CD4-positive, CD25-positive, alpha-beta regulatory T cell (primary cell): ENCODE results near the gene SELENOI. TPM values are rescaled to one million over a fixed set of nuclear protein-coding genes. Genes with fewer than 3 reads are reported as not detected.
A peak's percentile ranks its signal among the peaks of the same experiment; 100 is the strongest.
"Not testable (repeated sequence)": the region's sequence is repeated elsewhere in the genome, so short reads cannot be mapped to it uniquely, and the experiment has no call there.

Experiments
- ATAC-seq, 2 donors: fragments of 150-1000 bp; cut with Tn5 transposase; one replicate each; pipeline ENCODE4 v1.10.0; 2021; ENCODE audit warnings: low read depth in 2 of 2, moderate number of reproducible peaks in 2 of 2, moderate library complexity in 1 of 2
- DNase-seq, 3 donors: peaks; one replicate each; pipeline versions ENCODE4 v3.0.0 to v3.0.0-alpha.2; 2012 to 2022; ENCODE audit warnings: mixed read lengths in 1 of 3
- H3K27ac ChIP-seq: one replicate; pipeline ENCODE4 v1.7.0; 2013; ENCODE audit warnings: mild to moderate bottlenecking, low read length; ENCODE audit not compliant: insufficient read depth, poor library complexity, severe bottlenecking
- H3K27me3 ChIP-seq: one replicate; pipeline ENCODE4 v1.7.0; 2013; ENCODE audit warnings: low read length; ENCODE audit not compliant: control insufficient read depth, insufficient read depth
- H3K36me3 ChIP-seq: one replicate; pipeline ENCODE4 v1.7.0; 2013; ENCODE audit warnings: mild to moderate bottlenecking, low read length, moderate library complexity; ENCODE audit not compliant: control insufficient read depth, insufficient read depth
- H3K4me1 ChIP-seq: 2 replicates; pipeline ENCODE4 v1.7.0; 2013; ENCODE audit warnings: mild to moderate bottlenecking, low read length; ENCODE audit not compliant: insufficient read depth, control insufficient read depth, poor library complexity, severe bottlenecking
- H3K4me3 ChIP-seq: one replicate; pipeline ENCODE4 v1.7.0; 2013; ENCODE audit warnings: low read depth, mild to moderate bottlenecking, low read length, moderate library complexity
- H3K9me3 ChIP-seq, 2 experiments: 1 replicate in 1 of 2; 2 replicates in 1 of 2; pipeline ENCODE4 v1.7.0; 2013; ENCODE audit warnings: low read length in 2 of 2, mild to moderate bottlenecking in 1 of 2, moderate library complexity in 1 of 2; ENCODE audit not compliant: control insufficient read depth in 2 of 2
- H3K27ac Mint-ChIP-seq, 3 donors: one replicate each; pipeline ENCODE4 v1.8.0; 2020 to 2022; ENCODE audit warnings: mild to moderate bottlenecking in 3 of 3, mixed read lengths in 3 of 3, moderate library complexity in 2 of 3
- H3K27me3 Mint-ChIP-seq: one replicate; pipeline ENCODE4 v1.8.0; 2022; ENCODE audit warnings: mild to moderate bottlenecking, mixed read lengths
- H3K36me3 Mint-ChIP-seq: one replicate; pipeline ENCODE4 v1.8.0; 2020; ENCODE audit warnings: mixed read lengths
- H3K4me1 Mint-ChIP-seq, 4 donors: one replicate each; pipeline ENCODE4 v1.8.0; 2020 to 2022; ENCODE audit warnings: mixed read lengths in 4 of 4, mild to moderate bottlenecking in 1 of 4
- H3K4me3 Mint-ChIP-seq, 4 donors: one replicate each; pipeline ENCODE4 v1.8.0; 2020 to 2022; ENCODE audit warnings: mild to moderate bottlenecking in 4 of 4, mixed read lengths in 4 of 4, moderate library complexity in 3 of 4
- H3K9me3 Mint-ChIP-seq, 7 donors: one replicate each; pipeline ENCODE4 v1.8.0; 2020 to 2022; ENCODE audit warnings: mixed read lengths in 7 of 7, mild to moderate bottlenecking in 3 of 7, moderate library complexity in 2 of 7
- polyA plus RNA-seq, 4 donors: library from polyadenylated mRNA; unstranded; fragments of 300-500 nt; fragmentation: Illumina TruSeq; gene quantifications; one replicate each; pipeline ENCODE4 v1.2.3, GENCODE V29; 2021
- total RNA-seq: library from RNA; stranded (reverse); gene quantifications from one replicate; pipeline ENCODE4 v1.2.3, GENCODE V29; 2022

Gene SELENOI
- total and polyA plus RNA-seq, 5 donors from 2014 or later, result 6.0 to 42.8 (median 6.4) TPM

DNA sequence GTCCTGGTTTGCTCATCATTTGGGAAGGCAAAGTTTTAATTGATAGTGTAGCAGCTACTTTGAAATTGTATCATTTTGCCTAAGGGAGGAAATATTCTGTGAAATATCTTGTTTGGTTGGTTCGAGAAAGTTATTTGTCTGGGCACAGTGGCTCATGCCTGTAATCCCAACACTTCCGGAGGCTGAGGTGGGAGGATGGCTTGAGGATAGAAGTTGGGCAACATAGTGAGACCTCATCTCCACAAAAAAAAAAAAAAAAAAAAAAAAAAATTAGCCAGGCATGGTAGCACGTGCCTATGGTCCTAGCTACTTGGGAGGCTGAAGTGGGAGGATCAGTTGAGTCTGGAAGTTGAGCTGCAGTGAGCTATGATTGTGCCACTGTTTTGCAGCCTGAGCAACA, 3.7 kb downstream of the SELENOI start:
- Mint-ChIP-seq H3K9me3 (no peaks in the 10 kb centered on the region), H3K36me3 (peaks cover 9% of the 10 kb centered on the region), H3K27ac (peak overlapping the region in 1 of 3 donors; percentile 74), H3K4me1 (peaks cover 31 to 77% (median 43%) of the 10 kb centered on the region in 4 donors), H3K27me3 (no peaks in the 10 kb centered on the region), H3K4me3 (peak overlapping the region in 1 of 4 donors; percentile 38)
- peaks cover 28% of the 10 kb centered on the region for H3K4me1 ChIP-seq
- DNase-seq (no peak), ATAC-seq (no peak)
- no peak overlapping the region for H3K27ac ChIP-seq
- no peaks in the 10 kb centered on the region for H3K9me3 ChIP-seq
- peaks cover 4% of the 10 kb centered on the region for H3K36me3 ChIP-seq
- no peak overlapping the region for H3K4me3 ChIP-seq
- H3K27me3 ChIP-seq, result no peaks in the 10 kb centered on the region

DNA sequence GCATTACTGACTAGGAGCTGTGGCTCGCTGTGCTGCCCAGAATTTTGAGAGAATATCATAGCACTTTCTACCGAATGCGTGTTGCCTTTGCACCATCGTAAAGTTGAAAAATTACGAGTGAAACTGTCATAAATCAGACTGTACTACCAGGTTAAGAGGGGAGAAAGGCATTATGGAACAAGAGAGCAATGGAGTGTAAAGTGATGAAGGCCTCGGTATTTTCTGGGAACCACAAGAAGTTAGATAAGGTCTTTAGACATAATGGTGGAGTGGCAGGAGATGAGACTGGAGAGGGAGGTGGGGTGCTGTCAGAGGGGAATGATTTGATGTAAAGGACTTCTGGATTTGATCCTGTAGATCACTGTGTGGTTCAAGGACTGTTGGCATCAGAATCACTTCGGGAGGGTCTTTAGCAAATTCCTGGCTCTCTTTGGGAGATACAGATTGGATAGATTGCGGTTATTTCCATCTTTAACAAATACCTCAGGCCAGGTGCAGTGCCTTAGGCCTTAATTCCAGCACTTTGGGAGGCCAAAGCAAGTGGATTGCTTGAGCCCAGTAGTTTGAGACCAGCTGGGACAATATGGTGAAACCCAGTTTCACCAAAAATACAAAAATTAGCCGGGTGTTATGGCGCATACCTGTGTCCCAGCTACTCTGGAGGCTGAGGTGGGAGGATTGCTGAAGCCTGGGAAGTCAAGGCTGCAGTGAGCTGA, 5.6 kb downstream of the SELENOI start:
- Mint-ChIP-seq H3K27me3 (no peaks in the 10 kb centered on the region), H3K4me3 (peak overlapping the region in 2 of 4 donors; percentile 12 to 34), H3K36me3 (peaks cover 9% of the 10 kb centered on the region), H3K9me3 (no peaks in the 10 kb centered on the region), H3K4me1 (peaks cover 37 to 83% (median 50%) of the 10 kb centered on the region in 4 donors), H3K27ac (peak overlapping the region in 1 of 3 donors; percentile 49)
- no peaks in the 10 kb centered on the region for H3K9me3 ChIP-seq
- H3K4me1 ChIP-seq, result peaks cover 21% of the 10 kb centered on the region
- no peak for DNase-seq
- no peak overlapping the region for H3K4me3 ChIP-seq
- no peak for ATAC-seq
- peaks cover 4% of the 10 kb centered on the region for H3K36me3 ChIP-seq
- H3K27ac ChIP-seq, result no peak overlapping the region
- H3K27me3 ChIP-seq, result no peaks in the 10 kb centered on the region

DNA sequence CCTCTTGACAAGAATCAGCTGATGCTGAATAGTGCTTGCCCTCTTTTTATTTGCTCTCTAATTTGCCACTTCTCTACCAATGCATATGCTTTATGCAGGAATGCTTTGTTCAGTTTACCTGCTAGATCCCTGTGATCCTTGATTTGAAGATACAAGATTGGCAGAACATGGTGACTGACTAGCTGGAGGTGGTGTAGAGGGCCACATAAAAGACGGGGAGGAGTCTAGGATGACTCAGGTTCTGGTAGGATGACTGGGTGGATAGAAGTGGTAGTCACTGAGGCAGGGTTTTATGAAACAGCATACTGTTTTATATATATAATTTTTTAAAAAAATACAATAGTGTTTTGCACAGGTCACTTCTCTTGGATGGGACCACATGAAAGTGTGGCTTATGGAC, 6.9 kb downstream of the SELENOI start:
- H3K36me3 Mint-ChIP-seq, result peaks cover 16% of the 10 kb centered on the region
- peaks cover 42 to 83% (median 53%) of the 10 kb centered on the region in 4 donors for H3K4me1 Mint-ChIP-seq
- H3K36me3 ChIP-seq, result peaks cover 4% of the 10 kb centered on the region
- peak; percentile 71 to 72 for ATAC-seq
- H3K9me3 ChIP-seq, result no peaks in the 10 kb centered on the region
- no peaks in the 10 kb centered on the region for H3K9me3 Mint-ChIP-seq
- H3K4me3 ChIP-seq, result no peak overlapping the region
- H3K4me3 Mint-ChIP-seq, result no peak overlapping the region
- peaks cover 19% of the 10 kb centered on the region for H3K4me1 ChIP-seq
- no peaks in the 10 kb centered on the region for H3K27me3 ChIP-seq
- peak overlapping the region in 1 of 3 donors; percentile 96 for H3K27ac Mint-ChIP-seq
- no peak overlapping the region for H3K27ac ChIP-seq
- DNase-seq, result no peak
- no peaks in the 10 kb centered on the region for H3K27me3 Mint-ChIP-seq

DNA sequence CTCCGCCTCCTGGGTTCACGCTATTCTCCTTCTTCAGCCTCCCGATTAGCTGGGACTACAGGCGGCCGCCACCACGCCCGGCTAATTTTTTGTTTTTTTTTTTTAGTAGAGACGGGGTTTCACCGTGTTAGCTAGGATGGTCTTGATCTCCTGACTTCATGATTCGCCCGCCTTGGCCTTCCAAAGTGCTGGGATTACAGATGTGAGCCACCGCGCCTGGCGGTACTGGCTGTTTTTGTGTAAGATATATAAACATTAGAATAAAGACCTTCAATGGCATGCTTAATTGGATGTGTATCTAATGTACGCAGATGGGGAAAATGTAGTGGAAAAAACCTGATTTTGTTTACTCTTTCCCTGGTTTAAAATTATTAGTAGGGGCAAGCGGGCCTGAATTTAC, 8.5 kb downstream of the SELENOI start:
- DNase-seq, H3K27me3 Mint-ChIP-seq, H3K4me3 Mint-ChIP-seq, H3K4me1 ChIP-seq, H3K27ac ChIP-seq, H3K9me3 Mint-ChIP-seq, H3K27me3 ChIP-seq, ATAC-seq, H3K4me3 ChIP-seq, H3K27ac Mint-ChIP-seq, H3K9me3 ChIP-seq, H3K36me3 ChIP-seq: not testable (repeated sequence)
- peaks cover 17% of the 10 kb centered on the region for H3K36me3 Mint-ChIP-seq
- H3K4me1 Mint-ChIP-seq, result peaks cover 45 to 84% (median 57%) of the 10 kb centered on the region in 4 donors

DNA sequence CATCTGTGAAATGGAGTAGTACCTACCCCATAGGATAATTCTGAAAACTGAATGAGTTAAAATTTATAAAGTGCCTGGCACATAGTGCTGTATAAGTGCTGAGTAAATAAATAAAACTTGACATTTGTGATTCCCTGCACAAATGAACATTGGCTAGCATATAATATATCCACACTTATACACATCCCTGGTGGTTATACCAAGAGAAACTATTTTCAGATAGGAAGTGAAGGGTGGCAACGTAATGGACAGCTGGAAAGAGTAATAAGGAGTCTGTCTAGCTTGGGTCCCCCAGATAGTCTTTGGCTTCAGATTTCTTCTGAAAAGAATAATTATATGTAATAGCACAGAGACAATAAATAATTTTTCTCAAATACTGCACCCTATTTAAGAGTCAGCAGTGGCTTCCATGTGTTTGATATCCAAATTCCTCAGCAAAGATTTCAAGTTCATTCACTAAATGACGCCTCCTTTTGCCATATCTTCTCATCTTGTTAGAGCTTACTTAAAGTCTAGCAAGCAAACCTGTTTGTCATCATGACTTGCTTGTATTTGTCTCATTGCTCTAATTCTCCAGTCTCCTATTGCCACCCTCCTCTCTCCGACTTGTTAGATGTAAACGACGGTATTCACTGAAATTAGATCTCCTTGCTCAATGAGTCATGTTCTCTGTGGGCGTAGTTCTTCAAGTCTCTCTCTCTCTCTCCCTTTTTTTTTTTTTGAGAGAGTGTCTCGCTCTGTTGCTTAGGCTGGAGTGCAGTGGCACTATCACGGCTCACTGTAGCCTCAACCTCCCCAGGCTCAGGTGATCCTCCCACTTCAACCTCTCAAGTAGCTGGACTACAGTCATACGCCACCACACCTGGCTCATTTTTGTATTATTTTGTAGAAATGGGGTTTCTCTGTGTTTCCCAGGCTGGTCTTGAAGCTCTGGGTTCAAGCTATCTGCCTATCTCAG, 9.4 kb downstream of the SELENOI start:
- Histone ChIP-seq H3K4me3 (peak overlapping the region; percentile 21), H3K27ac (no peak overlapping the region), H3K4me1 (peaks cover 9% of the 10 kb centered on the region), H3K9me3 (no peaks in the 10 kb centered on the region), H3K36me3 (peaks cover 4% of the 10 kb centered on the region), H3K27me3 (no peaks in the 10 kb centered on the region)
- Mint-ChIP-seq H3K27me3 (no peaks in the 10 kb centered on the region), H3K36me3 (peaks cover 17% of the 10 kb centered on the region), H3K4me3 (peak overlapping the region in 1 of 4 donors; percentile 1), H3K9me3 (no peaks in the 10 kb centered on the region), H3K4me1 (peaks cover 53 to 87% (median 64%) of the 10 kb centered on the region in 4 donors), H3K27ac (peak overlapping the region in 2 of 3 donors; percentile 6 to 47)
- peak; percentile 48 to 50 for ATAC-seq
- peak in 1 of 3 donors; percentile 60 for DNase-seq

DNA sequence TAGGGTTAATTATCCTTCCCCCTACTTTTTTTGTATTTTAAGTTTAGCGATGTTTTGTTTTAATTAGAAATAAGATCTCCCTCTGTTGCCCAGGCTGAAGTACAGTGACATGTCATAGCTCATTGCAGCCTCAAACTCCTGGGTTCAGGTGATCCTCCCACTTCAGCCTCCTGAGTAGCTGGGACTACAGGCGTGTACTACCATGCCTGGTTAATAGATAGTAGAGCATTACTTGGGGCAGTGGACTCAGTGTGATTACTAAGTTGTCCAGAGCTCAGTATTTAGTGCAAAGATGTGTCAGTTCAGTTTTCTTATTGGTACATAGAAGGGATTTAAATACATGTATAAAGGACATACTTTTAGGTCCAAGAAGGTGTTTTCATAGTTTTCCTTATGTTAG, 10.2 kb downstream of the SELENOI start:
- Histone ChIP-seq H3K27ac (no peak overlapping the region), H3K27me3 (no peaks in the 10 kb centered on the region), H3K4me3 (no peak overlapping the region), H3K4me1 (peaks cover 9% of the 10 kb centered on the region), H3K9me3 (no peaks in the 10 kb centered on the region), H3K36me3 (peaks cover 4% of the 10 kb centered on the region)
- H3K36me3 Mint-ChIP-seq, result peaks cover 17% of the 10 kb centered on the region
- H3K27me3 Mint-ChIP-seq, result no peaks in the 10 kb centered on the region
- DNase-seq (no peak), ATAC-seq (no peak)
- no peaks in the 10 kb centered on the region for H3K9me3 Mint-ChIP-seq
- H3K4me1 Mint-ChIP-seq, result peaks cover 57 to 88% (median 62%) of the 10 kb centered on the region in 4 donors
- peak overlapping the region in 1 of 4 donors; percentile 18 for H3K4me3 Mint-ChIP-seq
- peak overlapping the region in 2 of 3 donors; percentile 47 to 88 for H3K27ac Mint-ChIP-seq

DNA sequence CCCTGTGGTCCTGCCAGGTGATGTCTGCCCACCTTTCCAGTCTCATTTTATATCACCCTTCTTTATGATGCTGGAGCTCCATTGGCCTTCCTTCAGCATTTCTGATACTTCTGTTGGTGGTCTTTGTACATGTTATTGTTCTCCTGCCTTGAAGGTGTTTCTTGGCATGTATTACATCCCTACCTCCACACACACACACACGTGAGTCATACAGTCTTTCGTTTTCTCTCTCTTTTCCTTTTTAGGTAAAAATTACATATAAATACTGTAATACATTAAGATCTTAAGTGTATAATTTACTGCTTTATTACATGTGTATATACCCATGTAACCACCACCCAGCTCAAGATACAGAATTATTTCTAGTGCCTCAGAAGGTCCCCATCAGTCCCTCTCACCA, 10.8 kb downstream of the SELENOI start:
- DNase-seq (no peak), ATAC-seq (no peak)
- Histone ChIP-seq H3K36me3 (peaks cover 2% of the 10 kb centered on the region), H3K4me3 (no peak overlapping the region), H3K27ac (no peak overlapping the region), H3K27me3 (no peaks in the 10 kb centered on the region), H3K4me1 (peaks cover 9% of the 10 kb centered on the region), H3K9me3 (no peaks in the 10 kb centered on the region)
- Mint-ChIP-seq H3K4me1 (peaks cover 52 to 86% (median 62%) of the 10 kb centered on the region in 4 donors), H3K9me3 (no peaks in the 10 kb centered on the region), H3K4me3 (peak overlapping the region in 1 of 4 donors; percentile 20), H3K27me3 (no peaks in the 10 kb centered on the region), H3K27ac (peak overlapping the region in 2 of 3 donors; percentile 5 to 60), H3K36me3 (peaks cover 12% of the 10 kb centered on the region)
